ENCODE measurements around the gene HMCN1.

DNA sequence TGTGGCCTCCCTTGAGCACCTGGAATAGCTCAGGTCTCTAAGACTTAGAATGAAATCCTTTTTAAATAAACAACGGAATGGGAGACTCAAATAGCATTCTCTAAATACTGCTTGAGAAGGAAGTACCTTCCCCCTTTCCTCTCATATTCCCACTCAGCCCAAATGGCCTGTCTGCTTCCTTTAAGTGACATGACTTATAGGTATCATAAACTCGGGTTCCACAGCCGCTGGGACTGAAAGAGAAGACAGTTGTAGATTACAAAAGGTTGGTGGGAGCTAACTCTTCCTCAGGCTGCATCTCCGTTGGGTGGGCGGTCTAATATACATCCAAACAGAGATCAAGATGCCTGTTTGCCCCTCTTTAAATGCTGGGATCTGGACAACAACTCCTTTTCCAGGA, 1.2 kb upstream of the HMCN1 start:
- TF ChIP-seq CTCF (conservative IDR thresholded peaks at IDR 0.05; ENCODE audit: low read depth in 2 of 2) (no peak), POLR2AphosphoS5 (IDR thresholded peaks at IDR 0.05; ENCODE audit: low read depth) (no peak), ZNF331 (CRISPR knock-in tag; IDR thresholded peaks at IDR 0.05; ENCODE audit: low read depth) (no peak), ZNF114 (CRISPR knock-in tag; IDR thresholded peaks at IDR 0.05) (no peak)
